Stomach (tissue), 19 donors: ENCODE measurements around the gene PRRG4. TPM values are rescaled to one million over a fixed set of nuclear protein-coding genes. Genes with fewer than 3 reads are reported as not detected.
A peak's percentile ranks its signal among the peaks of the same experiment; 100 is the strongest.
"Not testable (repeated sequence)": the region's sequence is repeated elsewhere in the genome, so short reads cannot be mapped to it uniquely, and the experiment has no call there.

Source experiments
- DNase-seq, 2 donors: peaks; one replicate each; pipeline versions ENCODE4 v3.0.0 to v3.0.0-alpha.2; 2013 to 2019
- H3K27ac ChIP-seq, 5 donors: fragments of 200-600 bp in 4 of 5; sonication (generic) in 4 of 5; one replicate each; pipeline ENCODE4 v1.5.1; 2013 to 2019; ENCODE audit warnings: mild to moderate bottlenecking in 1 of 5, moderate library complexity in 1 of 5
- H3K27me3 ChIP-seq, 3 donors: fragments of 200-600 bp; sonication (generic); one replicate each; pipeline ENCODE4 v1.5.1; 2017 to 2019; ENCODE audit warnings: mixed run types in 1 of 3
- H3K36me3 ChIP-seq, 4 donors: fragments of 200-600 bp; sonication (generic); 1 replicate in 3 of 4; 2 replicates in 1 of 4; pipeline ENCODE4 v1.5.1; 2016 to 2019
- H3K4me1 ChIP-seq, 4 donors: fragments of 200-600 bp; sonication (generic); one replicate each; pipeline ENCODE4 v1.5.1; 2016 to 2019
- H3K4me3 ChIP-seq, 4 donors: fragments of 200-600 bp; sonication (generic) in 3 of 4; one replicate each; pipeline ENCODE4 v1.5.1; 2016 to 2019; ENCODE audit warnings: mild to moderate bottlenecking in 1 of 4
- H3K9me3 ChIP-seq, 4 donors: fragments of 200-600 bp; sonication (generic); one replicate each; pipeline ENCODE4 v1.5.1; 2016 to 2019
- CTCF ChIP-seq, 7 experiments: fragments of 450-650 bp in 4 of 7; fragments of 200-600 bp in 3 of 7; sonication (generic) in 3 of 7; IDR thresholded peaks; one replicate each; pipeline ENCODE4 v1.5.1; 2016 to 2019; ENCODE audit warnings: antibody characterized with exemption in 7 of 7, control low read depth in 2 of 7, mild to moderate bottlenecking in 1 of 7
- EP300 ChIP-seq: sonication (generic); formaldehyde crosslinking; IDR thresholded peaks from one replicate; pipeline ENCODE4 v1.6.1; 2017; ENCODE audit warnings: antibody characterized with exemption
- POLR2A ChIP-seq, 4 donors: fragments of 450-650 bp; IDR thresholded peaks; one replicate each; pipeline ENCODE4 v1.6.1; 2016; ENCODE audit warnings: antibody characterized with exemption in 4 of 4, control low read depth in 2 of 4, mild to moderate bottlenecking in 1 of 4, moderate library complexity in 1 of 4
- POLR2AphosphoS5 ChIP-seq, 3 donors: sonication (generic); formaldehyde crosslinking; IDR thresholded peaks; one replicate each; pipeline ENCODE4 v1.6.1; 2016; ENCODE audit warnings: antibody characterized with exemption in 3 of 3
- WGBS, 5 donors: extraction: QIAGEN DNeasy Blood & Tissue Kit in 3 of 5; methylation state at CpG; one replicate each; pipeline versions ENCODE4 v1.1.5 to v1.1.7; 2013 to 2018; 5-methylcytosine and 5-hydroxymethylcytosine counted together
- intact Hi-C: fragments of 100-400 bp; cut with DNase I; formaldehyde crosslinking; loops from one replicate; pipeline ENCODE4 v1.15.1; 2023; ENCODE audit warnings: low total_unique reads
- long read RNA-seq, 10 donors: transcript quantifications; one replicate each; lab custom pipeline, GENCODE V29; 2026
- polyA plus RNA-seq, 3 donors: library from polyadenylated mRNA; stranded (reverse); fragments of 200-250 nt; gene quantifications; one replicate each; pipeline ENCODE4 v1.2.3, GENCODE V29; 2013
- total RNA-seq, 5 donors: library from RNA; depleted of rRNA; stranded (reverse); fragments of >200 nt; gene quantifications; one replicate each; pipeline versions ENCODE4 v1.1.0 to v1.2.3, GENCODE V29; 2014 to 2016
- donor health status: healthy with polysubstance abuse.
- donor health status: Bipolar disorder and iron deficiency.
- donor health status: healthy.

Gene PRRG4
- 1 to 10 TPM in 4 of 5 donors, under 1 TPM in 1; under 0.01 to 8.4 (median 4.9) TPM for total RNA-seq
- polyA plus RNA-seq, result 1 to 10 TPM; 1.9 to 9.0 (median 3.7) TPM
- long read RNA-seq, donor 1, full-length matches to known transcripts, result 1 of 1 reads
- long read RNA-seq, donor 1, partial matches to known transcripts, result 0 of 1 reads
- long read RNA-seq, donor 1, other reads (novel, unspliced or antisense), result 0 of 1 reads
- long read RNA-seq, donor 2, result 0 reads
- long read RNA-seq, donor 3, result 0 reads
- long read RNA-seq, donor 4, result 0 reads
- long read RNA-seq, donor 5, result 0 reads
- long read RNA-seq, donor 6, result 0 reads
- long read RNA-seq, donor 7, result 0 reads
- long read RNA-seq, donor 8, result 0 reads
- long read RNA-seq, donor 9, result 0 reads
- long read RNA-seq, donor 10, result 0 reads

DNA sequence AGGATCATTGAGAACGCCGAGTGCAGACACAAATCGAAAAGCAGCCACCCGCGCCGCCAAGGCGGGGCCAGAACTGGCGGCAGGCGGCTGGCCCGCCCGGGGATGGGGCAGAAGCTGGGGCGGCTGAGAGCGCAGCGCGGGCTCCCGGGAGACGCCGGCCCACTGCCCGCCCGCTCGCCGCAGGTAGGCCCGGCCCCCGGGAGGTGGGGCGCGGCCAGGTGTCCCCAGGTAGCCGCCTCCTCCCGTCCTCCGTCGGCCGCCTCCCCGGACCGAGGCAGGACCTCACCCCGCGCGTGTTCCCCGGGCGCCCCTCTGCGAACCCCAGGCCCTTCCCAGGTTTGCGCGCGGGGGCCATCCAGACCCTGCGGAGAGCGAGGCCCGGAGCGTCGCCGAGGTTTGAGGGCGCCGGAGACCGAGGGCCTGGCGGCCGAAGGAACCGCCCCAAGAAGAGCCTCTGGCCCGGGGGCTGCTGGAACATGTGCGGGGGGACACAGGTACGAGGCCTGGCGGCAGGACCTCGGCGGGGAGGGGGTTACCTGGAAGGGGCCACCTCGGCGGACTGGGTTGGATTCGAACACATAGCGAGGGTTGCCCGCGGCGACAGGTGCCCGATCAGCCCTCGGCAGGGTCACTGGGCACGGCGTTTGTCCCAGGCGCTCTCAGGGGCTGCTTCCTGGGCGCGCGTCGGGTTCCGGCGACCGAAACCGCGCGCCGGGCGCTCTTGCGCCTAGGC, at the start of gene PRRG4:
Gene PRRG4 (plus strand): TSS at position 248 of the 733 bp plus-strand sequence. CDS start 603 bp downstream, outside the sequence.
- Histone ChIP-seq H3K9me3 (no peaks in the 10 kb centered on the region), H3K4me3 (peak within 1 kb of the TSS; percentile 57 to 76 (median 70)), H3K27me3 (peaks cover 0 to 16% (median 7%) of the 10 kb centered on the region in 3 donors), H3K36me3 (no peaks in the 10 kb centered on the region), H3K4me1 (peaks cover 0 to 25% (median 18%) of the 10 kb centered on the region in 4 donors), H3K27ac (peak within 1 kb of the TSS; percentile 80 to 87 (median 81))
- intact Hi-C loops, result no loop called here
- peak; percentile 85 to 91 for DNase-seq
- 1 to 5% (median 2%) methylated on average over 24 to 85 of the region's 85 CpGs for WGBS, 5 donors
- TF ChIP-seq CTCF (IDR thresholded peaks at IDR 0.05) (no peak), POLR2AphosphoS5 (IDR thresholded peaks at IDR 0.05) (peak in 2 of 3 donors; percentile 39 to 41)

DNA sequence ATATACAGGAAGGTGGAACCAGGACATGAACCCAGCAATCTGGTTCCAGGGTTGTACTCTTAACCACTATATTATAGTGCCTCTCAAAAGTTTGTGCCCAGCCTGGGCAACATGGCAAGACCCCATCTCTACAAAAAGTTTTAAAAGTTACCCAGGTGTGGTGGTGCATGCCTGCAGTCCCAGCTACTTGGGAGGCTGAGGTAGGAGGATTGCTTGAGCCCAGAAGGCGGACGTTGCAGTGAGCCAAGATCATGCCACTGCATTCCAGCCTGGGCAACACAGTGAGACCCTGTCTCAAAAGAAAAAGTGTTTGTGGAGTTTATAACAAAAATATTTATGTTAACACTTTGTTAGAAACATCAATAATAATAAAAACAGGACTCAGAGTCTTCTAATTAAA, 48.9 kb upstream of the PRRG4 start:
- H3K4me3 ChIP-seq, H3K27me3 ChIP-seq, H3K27ac ChIP-seq, H3K36me3 ChIP-seq, H3K4me1 ChIP-seq, H3K9me3 ChIP-seq, intact Hi-C loops, DNase-seq: not testable (repeated sequence)
- WGBS, 5 donors, result 77 to 91% (median 84%) methylated on average over 2 of the region's 2 CpGs

GRCh38 chr11:32781721-32782120, 48.0 kb upstream of the PRRG4 start:
- Histone ChIP-seq H3K9me3 (no peaks in the 10 kb centered on the region), H3K4me1 (no peaks in the 10 kb centered on the region), H3K36me3 (no peaks in the 10 kb centered on the region), H3K27me3 (no peaks in the 10 kb centered on the region), H3K27ac (no peak overlapping the region), H3K4me3 (no peak overlapping the region)
- no peak for TF ChIP-seq EP300
- TF ChIP-seq CTCF (IDR thresholded peaks at IDR 0.05), result no peak
- TF ChIP-seq POLR2AphosphoS5 (IDR thresholded peaks at IDR 0.05), result no peak
- no peak for TF ChIP-seq POLR2A (IDR thresholded peaks at IDR 0.05)
- intact Hi-C loops, result no loop called here
- no peak for DNase-seq
- 68 to 91% (median 76%) methylated on average over 5 of the region's 5 CpGs for WGBS, 5 donors

GRCh38 chr11:32785262-32785661, 44.5 kb upstream of the PRRG4 start:
- Histone ChIP-seq H3K36me3 (no peaks in the 10 kb centered on the region), H3K27me3 (peaks cover 0 to 5% (median 0%) of the 10 kb centered on the region in 3 donors), H3K9me3 (no peaks in the 10 kb centered on the region), H3K27ac (no peak overlapping the region), H3K4me1 (no peaks in the 10 kb centered on the region), H3K4me3 (no peak overlapping the region)
- WGBS, 5 donors, result 79 to 93% (median 83%) methylated on average over 3 of the region's 3 CpGs
- TF ChIP-seq POLR2AphosphoS5 (IDR thresholded peaks at IDR 0.05) (no peak), EP300 (no peak), CTCF (IDR thresholded peaks at IDR 0.05) (no peak), POLR2A (IDR thresholded peaks at IDR 0.05) (no peak)
- no peak for DNase-seq
- intact Hi-C loops, result no loop called here
